NB4 (cell line): ENCODE measurements around the gene COL6A2.

Experiments
- DNase-seq: peaks from one replicate; pipeline ENCODE4 v3.0.0; 2010; ENCODE audit warnings: low read depth
- H3K4me3 ChIP-seq: one replicate; pipeline ENCODE4 v1.5.1; 2011; ENCODE audit warnings: mild to moderate bottlenecking, low read depth, low read length, moderate library complexity
- MYC ChIP-seq: IDR thresholded peaks from 2 replicates; pipeline ENCODE4 v1.6.1; 2011; ENCODE audit warnings: low read depth, low read length
- POLR2A ChIP-seq: IDR thresholded peaks from 2 replicates; pipeline ENCODE4 v1.6.1; 2011; ENCODE audit warnings: mild to moderate bottlenecking; ENCODE audit not compliant: insufficient read length; ENCODE audit errors: extremely low read depth
- TF ChIP-seq, protein P1 (sequence below): IDR thresholded peaks from 2 replicates; pipeline ENCODE4 v1.6.1; 2011; ENCODE audit warnings: low read depth, low read length
- TF ChIP-seq, protein P2 (sequence below): IDR thresholded peaks from one replicate; pipeline ENCODE4 v1.5.1; 2012; ENCODE audit warnings: low read depth, low read length

Gene COL6A2

DNA sequence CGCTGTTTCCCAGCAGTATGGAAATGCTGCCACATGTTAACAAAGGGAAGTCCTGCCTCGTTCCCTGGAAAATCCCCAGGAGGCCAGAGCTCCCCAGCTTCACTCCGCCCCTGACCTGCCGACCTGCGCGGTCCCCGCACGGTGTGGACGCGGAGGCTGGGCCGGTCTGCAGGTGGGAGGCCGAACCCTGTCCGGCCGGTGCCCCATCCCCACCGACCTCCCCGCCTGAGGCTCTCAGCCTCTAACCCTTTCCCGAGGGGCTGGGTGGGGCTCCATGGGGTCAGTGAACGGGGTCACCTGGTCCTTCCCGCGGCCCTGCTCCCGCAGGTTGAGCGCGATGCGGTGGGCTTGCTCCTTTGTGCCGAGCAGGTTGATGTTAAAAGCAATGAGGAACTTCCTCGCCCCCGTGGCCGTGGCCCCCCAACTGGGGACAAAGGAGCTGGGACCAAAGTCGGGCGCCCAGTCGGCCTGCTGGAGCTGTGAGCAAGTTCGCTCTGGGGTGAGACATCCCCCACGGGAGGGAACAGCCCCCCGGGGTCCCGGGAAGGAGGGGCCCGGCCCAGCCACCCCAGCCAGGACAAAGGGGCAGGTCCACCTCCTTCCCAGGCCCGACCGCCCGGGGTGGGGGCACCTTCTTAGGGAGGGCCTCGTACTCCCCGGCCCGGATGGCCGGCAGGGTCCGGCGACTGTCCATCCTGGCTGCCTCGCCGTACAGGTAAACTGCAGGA, 53.5 kb downstream of the COL6A2 start:
- H3K4me3 ChIP-seq: no peak overlapping the region
- DNase-seq: no peak
- TF ChIP-seq, protein P1, sequence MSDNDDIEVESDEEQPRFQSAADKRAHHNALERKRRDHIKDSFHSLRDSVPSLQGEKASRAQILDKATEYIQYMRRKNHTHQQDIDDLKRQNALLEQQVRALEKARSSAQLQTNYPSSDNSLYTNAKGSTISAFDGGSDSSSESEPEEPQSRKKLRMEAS: no peak
- TF ChIP-seq POLR2A (no peak), MYC (no peak)
- TF ChIP-seq, protein P2, sequence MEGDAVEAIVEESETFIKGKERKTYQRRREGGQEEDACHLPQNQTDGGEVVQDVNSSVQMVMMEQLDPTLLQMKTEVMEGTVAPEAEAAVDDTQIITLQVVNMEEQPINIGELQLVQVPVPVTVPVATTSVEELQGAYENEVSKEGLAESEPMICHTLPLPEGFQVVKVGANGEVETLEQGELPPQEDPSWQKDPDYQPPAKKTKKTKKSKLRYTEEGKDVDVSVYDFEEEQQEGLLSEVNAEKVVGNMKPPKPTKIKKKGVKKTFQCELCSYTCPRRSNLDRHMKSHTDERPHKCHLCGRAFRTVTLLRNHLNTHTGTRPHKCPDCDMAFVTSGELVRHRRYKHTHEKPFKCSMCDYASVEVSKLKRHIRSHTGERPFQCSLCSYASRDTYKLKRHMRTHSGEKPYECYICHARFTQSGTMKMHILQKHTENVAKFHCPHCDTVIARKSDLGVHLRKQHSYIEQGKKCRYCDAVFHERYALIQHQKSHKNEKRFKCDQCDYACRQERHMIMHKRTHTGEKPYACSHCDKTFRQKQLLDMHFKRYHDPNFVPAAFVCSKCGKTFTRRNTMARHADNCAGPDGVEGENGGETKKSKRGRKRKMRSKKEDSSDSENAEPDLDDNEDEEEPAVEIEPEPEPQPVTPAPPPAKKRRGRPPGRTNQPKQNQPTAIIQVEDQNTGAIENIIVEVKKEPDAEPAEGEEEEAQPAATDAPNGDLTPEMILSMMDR: no peak

DNA sequence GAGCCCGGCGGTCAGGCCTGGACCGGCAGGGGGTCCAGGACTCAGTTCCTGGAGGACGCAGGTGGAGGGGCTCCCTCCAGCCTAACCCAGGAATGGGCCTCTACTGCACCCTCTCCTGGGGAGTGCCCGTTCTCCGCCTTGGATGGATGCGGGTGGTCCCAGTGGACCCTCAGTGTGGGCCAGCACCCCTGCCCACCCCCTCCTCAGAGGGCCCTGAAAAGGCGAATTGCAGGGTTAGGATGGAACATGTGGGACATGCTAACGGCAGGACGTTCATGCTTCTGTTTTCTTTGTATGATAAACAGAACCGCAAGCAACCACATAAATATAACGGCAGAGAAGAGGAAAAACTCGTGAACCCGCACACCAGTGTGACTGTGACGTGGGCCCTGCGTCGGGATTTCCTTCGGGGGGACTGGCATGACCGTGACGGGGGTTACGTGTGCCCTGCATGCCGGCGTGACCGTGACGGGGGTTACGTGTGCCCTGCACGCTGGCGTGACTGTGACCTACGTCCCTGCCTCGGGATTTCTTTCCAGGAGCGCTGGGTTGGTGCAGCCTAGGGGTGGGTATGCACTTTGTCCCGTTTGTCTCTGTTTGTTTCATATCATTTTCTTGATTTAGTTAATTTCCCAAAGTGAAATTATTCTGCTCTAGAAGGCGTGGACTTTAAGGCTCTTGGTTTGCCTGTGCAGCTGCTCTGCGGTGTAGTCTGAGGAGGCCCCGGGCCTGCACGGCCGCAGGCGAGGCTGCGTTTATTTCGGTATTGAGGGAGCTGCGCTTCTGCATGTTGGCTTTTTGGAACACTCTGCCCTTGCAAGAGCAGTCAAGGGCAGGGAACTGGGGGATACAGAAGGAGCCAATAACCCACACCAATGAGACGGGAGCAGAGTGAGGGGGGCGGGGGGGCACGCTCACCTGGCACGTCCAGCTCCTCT, 54.3 kb downstream of the COL6A2 start:
- no peak overlapping the region for H3K4me3 ChIP-seq
- TF ChIP-seq, protein P1: no peak
- TF ChIP-seq, protein P2: no peak
- no peak for TF ChIP-seq MYC
- TF ChIP-seq POLR2A: no peak
- DNase-seq: no peak

DNA sequence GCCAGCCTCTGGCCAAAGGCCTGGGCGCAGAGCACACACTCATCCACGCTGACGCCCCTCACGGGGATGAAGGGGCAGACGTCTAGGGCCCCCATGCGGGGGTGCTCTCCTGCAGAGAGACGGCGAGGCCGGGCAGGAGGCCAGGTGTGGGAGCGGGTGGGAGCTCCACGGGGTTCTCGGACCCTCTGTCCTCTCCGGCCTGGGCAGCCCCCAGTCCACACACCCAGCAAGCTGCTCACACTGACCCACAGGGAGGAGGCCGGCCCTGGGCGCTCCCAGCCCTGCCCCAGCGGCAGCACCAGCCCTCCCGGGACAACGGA, 55.0 kb downstream of the COL6A2 start:
- TF ChIP-seq, protein P1: no peak
- TF ChIP-seq, protein P2: no peak
- TF ChIP-seq POLR2A: no peak
- no peak for TF ChIP-seq MYC
- H3K4me3 ChIP-seq: no peak overlapping the region
- DNase-seq: no peak

DNA sequence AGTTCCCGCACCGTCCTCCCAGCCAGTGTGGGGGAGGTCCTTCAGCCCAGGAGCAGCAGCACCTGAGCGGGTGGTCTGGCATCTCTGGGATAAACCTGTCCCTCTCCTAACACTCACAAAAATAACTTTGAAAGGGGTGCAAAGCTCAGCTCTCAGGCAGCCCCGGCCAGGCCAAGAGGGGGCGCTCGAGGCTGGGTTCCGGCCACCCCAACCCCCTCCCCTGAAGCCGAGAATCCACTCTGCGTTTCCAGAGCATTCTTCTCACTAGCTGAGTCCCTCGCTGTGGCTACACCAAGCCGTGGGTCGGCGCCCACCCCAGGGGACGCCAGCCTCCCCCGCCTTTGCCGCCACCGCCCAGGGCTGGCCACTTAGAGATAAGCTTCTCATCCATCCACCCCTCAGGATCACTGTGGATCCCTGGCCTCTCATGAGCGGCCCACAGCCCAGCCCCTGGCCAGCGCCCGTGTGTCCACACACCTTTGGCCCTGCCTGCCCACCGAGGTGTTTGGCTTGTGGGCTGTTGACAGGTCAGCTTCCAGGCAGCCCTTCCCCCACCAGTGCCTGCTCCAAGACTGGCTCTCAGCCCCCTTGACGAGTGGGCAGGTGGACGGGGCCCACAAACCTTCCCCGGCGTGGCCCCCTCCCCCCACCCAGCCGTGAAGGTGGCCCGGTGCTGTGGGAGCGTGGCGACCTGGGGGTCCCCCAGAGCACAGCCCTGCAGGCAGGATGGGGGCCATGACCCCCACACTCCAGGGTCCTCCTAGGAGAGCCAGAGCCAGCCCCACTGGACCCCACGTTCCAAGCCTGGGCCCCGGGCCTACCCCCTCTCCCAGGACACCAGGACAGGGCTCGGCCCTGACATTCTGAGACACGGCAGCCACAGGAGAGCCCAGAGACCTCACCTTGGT, 55.6 kb downstream of the COL6A2 start:
- DNase-seq: peak; percentile 63
- H3K4me3 ChIP-seq: no peak overlapping the region

More for the DNA sequence above, 55.6 kb downstream of the COL6A2 start:
- TF ChIP-seq POLR2A: no peak
- TF ChIP-seq, protein P2: peak; percentile 78
- no peak for TF ChIP-seq MYC
